ENCODE results near the gene ACP4. TPM values are rescaled to one million over a fixed set of nuclear protein-coding genes. Genes with fewer than 3 reads are reported as not detected.
A peak's percentile ranks its signal among the peaks of the same experiment; 100 is the strongest.
"Not testable (repeated sequence)": the region's sequence is repeated elsewhere in the genome, so short reads cannot be mapped to it uniquely, and the experiment has no call there.

Gene ACP4
- total RNA-seq, 4 donors from 2014 or later = not detected

GRCh38 chr19:50803633-50804419, 13.6 kb downstream of the ACP4 start:
- DNase-seq (ENCODE audit: low spot score) (no peak), ATAC-seq (ENCODE audit: low FRiP score) (no peak)
- TF ChIP-seq CTCF (IDR thresholded peaks at IDR 0.05) = no peak

- no peak for TF ChIP-seq CTCF (IDR thresholded peaks at IDR 0.05)
- DNase-seq (ENCODE audit: low spot score) = peak; percentile 93
Observed at GRCh38 chr19:50804420-50805272, 14.4 kb downstream of the ACP4 start.

GRCh38 chr19:50808856-50809255, 18.6 kb downstream of the ACP4 start:
- no peak for ATAC-seq (ENCODE audit: low FRiP score)
- DNase-seq (ENCODE audit: low spot score) = no peak
- TF ChIP-seq CTCF (IDR thresholded peaks at IDR 0.05) = no peak

More at GRCh38 chr19:50804420-50805272, 14.4 kb downstream of the ACP4 start:
- ATAC-seq (ENCODE audit: low FRiP score) = peak; percentile 100

- ATAC-seq (ENCODE audit: low FRiP score); DNase-seq (ENCODE audit: low spot score): not testable (repeated sequence)
Observed at GRCh38 chr19:50811622-50812238, 21.5 kb downstream of the ACP4 start.

- ATAC-seq (ENCODE audit: low FRiP score) (no peak), DNase-seq (ENCODE audit: low spot score) (no peak)
- no peak for TF ChIP-seq CTCF (IDR thresholded peaks at IDR 0.05)
Observed at GRCh38 chr19:50812474-50812873, 22.3 kb downstream of the ACP4 start.

GRCh38 chr19:50814883-50815282, 24.7 kb downstream of the ACP4 start:
- DNase-seq (ENCODE audit: low spot score) = no peak
- no peak for TF ChIP-seq CTCF (IDR thresholded peaks at IDR 0.05)
- no peak for ATAC-seq (ENCODE audit: low FRiP score)

- no peak for TF ChIP-seq CTCF (IDR thresholded peaks at IDR 0.05)
- DNase-seq (ENCODE audit: low spot score) (no peak), ATAC-seq (ENCODE audit: low FRiP score) (no peak)
Observed at GRCh38 chr19:50815439-50815838, 25.2 kb downstream of the ACP4 start.
